GM12873 (cell line): ENCODE results near the gene DPP10.

Experiments used
- CTCF ChIP-seq: IDR thresholded peaks from 2 replicates; pipeline ENCODE4 v1.5.1; 2012; ENCODE audit warnings: low read depth, mild to moderate bottlenecking, moderate library complexity, low read length, control low read depth; ENCODE audit not compliant: insufficient read depth; ENCODE audit errors: missing control alignments

DPP10 gene

DNA sequence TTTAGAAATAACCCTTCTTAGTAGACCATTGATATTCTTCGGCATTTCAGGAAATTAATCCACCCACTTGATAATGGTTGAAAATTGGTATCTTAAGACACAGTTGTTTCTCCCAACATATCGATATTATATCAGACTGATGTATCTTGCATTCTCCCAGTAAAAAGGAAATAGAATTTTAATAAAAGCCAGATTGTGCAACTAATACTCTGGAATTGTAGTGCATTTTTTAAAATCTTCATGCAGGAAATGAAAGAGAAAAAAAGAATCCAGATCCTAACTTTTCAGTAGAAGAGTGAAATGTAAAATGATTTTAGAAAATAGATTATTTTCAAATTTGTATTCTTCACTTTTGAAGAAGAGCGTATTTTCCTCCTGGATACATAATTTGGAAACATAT is 1168.4 kb downstream of the DPP10 start:
- TF ChIP-seq CTCF: no peak

DNA sequence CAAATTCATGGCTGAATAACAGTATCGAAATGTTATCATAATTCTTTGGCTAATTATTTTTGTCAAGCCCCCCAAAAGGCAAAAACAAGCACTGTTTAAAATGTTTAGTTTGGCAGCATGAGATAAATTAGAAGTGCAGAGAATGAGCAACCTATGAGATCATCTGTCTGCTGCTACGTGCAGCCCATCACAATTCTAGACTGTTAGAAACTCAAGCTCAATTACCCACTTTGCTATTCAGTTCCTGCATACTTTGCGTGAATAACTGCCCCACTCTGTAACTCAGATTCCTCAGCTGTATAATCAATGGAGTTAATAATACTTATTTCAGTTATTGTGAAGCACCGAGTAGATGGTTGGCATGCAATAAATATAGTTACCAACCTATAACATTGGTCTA is 1181.9 kb downstream of the DPP10 start:
- no peak for TF ChIP-seq CTCF

DNA sequence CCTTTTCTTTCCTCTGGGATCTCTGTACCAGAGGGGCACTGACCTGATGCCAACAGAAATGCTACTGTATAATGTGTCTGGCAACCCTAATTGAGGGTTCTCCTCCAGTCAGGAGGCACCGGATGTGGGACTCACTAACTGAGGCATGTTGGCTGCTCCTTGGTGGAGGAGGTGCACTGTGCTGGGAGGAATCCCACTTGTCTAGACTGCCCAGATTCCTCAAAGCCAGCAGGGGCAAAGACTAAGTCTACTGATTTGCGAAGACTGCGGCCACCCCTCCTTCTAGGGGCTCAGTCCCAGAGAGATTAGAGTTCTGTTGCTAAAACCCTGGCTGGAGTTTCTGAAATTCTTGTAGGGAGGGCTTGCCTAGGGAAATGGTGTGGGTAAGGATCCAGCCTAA is 1192.1 kb downstream of the DPP10 start:
- TF ChIP-seq CTCF: no peak

DNA sequence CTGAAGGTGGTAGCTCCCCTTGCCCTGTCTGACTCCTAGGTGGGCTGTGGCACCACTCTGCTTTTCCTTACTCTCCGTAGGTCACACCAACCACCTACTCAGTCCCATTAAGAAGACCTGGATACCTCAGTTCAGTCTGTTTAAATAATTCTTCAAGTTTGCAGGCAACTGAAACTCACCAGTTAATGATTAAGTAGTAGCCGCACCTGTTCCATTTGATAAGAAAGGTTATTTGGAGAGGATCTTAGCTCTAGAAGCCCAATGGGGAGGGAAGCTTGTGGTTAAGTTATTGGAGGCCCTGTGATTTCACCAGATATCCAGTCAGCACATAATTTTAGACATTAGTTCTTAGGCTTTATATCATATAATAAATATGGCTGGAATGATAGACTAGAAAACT is 1193.0 kb downstream of the DPP10 start:
- no peak for TF ChIP-seq CTCF

- no peak for TF ChIP-seq CTCF
Measured at GRCh38 chr2:115649731-115650130, 1207.3 kb downstream of the DPP10 start.

DNA sequence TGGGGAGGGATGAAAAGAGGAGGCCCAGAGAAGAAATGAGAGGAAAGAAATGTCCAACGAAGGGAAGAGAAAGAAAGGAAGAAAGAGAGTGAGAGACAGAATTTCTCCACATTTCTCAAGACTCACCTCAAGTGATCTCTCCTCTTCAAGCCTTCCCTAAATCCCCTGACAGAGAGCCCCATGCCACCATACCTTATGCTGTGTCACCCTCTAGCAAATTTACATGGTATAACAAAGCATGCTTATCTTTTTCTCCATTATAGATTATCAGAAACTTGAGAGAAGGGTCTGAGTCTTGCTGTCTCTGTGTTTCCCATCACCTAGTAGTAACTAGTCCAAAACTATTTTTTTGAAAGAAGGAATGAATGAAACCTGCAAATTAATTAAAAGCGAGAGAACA is 1208.4 kb downstream of the DPP10 start:
- TF ChIP-seq CTCF: no peak

GRCh38 chr2:115652652-115653051 is 1210.2 kb downstream of the DPP10 start:
- no peak for TF ChIP-seq CTCF

DNA sequence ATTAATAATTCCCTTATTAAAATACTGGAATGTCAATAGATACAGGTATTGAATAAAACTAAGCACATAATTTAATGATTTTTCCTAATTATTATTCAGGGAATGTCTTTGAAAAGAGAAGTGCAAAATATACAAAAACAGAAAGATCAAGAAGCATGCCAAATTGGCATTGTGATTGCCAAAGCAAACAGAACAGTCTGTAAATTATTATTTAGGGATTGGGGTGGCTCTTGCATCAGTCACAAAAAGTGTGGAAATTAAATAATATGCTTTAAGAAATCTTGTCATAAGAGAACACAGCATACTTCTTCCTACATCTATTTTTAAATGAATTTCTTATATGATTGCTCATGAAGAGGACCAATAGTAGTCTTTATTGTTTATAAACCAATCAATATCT is 1211.9 kb downstream of the DPP10 start:
- TF ChIP-seq CTCF: no peak
